Measurements from ENCODE around the gene FBN3.

The FBN3 gene

DNA sequence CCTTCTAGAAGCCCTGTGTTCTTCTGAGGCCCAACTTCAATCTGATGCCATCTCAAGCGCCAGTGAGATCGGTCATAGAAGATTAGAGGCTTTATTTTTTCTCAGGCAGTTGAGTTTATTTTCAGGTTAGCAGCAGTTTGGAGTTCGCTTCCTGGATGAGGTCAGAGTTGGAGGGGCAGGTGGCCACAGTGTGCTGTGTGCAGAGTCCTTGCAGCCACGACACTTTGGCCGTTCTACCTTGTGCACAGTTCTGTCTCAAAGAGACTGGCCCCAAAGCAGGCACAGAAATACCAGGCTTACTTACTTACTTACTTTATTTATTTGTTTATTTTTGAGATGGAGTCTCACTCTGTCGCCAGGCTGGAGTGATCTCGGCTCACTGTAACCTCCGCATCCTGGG, 128.0 kb downstream of the FBN3 start:
- TF ChIP-seq, protein P1, sequence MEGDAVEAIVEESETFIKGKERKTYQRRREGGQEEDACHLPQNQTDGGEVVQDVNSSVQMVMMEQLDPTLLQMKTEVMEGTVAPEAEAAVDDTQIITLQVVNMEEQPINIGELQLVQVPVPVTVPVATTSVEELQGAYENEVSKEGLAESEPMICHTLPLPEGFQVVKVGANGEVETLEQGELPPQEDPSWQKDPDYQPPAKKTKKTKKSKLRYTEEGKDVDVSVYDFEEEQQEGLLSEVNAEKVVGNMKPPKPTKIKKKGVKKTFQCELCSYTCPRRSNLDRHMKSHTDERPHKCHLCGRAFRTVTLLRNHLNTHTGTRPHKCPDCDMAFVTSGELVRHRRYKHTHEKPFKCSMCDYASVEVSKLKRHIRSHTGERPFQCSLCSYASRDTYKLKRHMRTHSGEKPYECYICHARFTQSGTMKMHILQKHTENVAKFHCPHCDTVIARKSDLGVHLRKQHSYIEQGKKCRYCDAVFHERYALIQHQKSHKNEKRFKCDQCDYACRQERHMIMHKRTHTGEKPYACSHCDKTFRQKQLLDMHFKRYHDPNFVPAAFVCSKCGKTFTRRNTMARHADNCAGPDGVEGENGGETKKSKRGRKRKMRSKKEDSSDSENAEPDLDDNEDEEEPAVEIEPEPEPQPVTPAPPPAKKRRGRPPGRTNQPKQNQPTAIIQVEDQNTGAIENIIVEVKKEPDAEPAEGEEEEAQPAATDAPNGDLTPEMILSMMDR (conservative IDR thresholded peaks at IDR 0.05; ENCODE audit: low read depth, low read length), result no peak
- H3K36me3 ChIP-seq (ENCODE audit: insufficient read depth), result no peaks in the 10 kb centered on the region
- no peak overlapping the region for H3K27ac ChIP-seq
- H3K4me1 ChIP-seq (ENCODE audit: low read depth, poor library complexity, severe bottlenecking), result no peaks in the 10 kb centered on the region
- no peaks in the 10 kb centered on the region for H3K79me2 ChIP-seq (ENCODE audit: insufficient read depth, low read depth)
- H2AFZ ChIP-seq (ENCODE audit: low read depth), result no peak overlapping the region
- H4K20me1 ChIP-seq (ENCODE audit: insufficient read depth), result no peaks in the 10 kb centered on the region
- no peak overlapping the region for H3K9ac ChIP-seq
- H3K27me3 ChIP-seq (ENCODE audit: insufficient read depth, low read depth), result no peaks in the 10 kb centered on the region
- H3K4me3 ChIP-seq (IDR thresholded peaks at IDR 0.05; ENCODE audit: insufficient read depth, low read depth, low read length), result no peak overlapping the region
- no peak overlapping the region for H3K4me2 ChIP-seq

DNA sequence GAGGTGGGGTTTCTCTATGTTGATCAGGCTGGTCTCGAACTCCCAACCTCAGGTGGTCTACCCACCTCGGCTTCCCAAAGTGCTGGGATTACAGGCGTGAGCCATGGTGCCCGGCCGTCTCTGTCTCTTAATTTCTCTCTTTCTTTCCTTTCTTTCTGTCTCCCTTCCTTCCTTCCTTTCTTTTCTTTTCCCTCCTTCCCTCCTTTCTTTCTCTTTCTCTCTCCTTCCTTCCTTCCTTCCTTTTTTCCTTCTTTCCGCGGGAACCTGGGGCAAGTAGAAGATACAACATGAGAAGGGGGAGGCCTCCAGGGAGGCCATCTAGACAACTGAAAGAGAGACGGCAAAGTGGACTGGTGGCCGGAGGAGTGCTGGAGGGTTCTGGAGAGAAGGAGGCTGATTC, 128.7 kb downstream of the FBN3 start:
- TF ChIP-seq, protein P1 (conservative IDR thresholded peaks at IDR 0.05; ENCODE audit: low read depth, low read length), result no peak
- H3K27me3 ChIP-seq (ENCODE audit: insufficient read depth, low read depth), result no peaks in the 10 kb centered on the region
- no peaks in the 10 kb centered on the region for H3K79me2 ChIP-seq (ENCODE audit: insufficient read depth, low read depth)
- no peaks in the 10 kb centered on the region for H3K4me1 ChIP-seq (ENCODE audit: low read depth, poor library complexity, severe bottlenecking)
- H3K4me3 ChIP-seq (IDR thresholded peaks at IDR 0.05; ENCODE audit: insufficient read depth, low read depth, low read length), result no peak overlapping the region
- H3K4me2 ChIP-seq, result no peak overlapping the region
- H3K27ac ChIP-seq, result no peak overlapping the region
- H4K20me1 ChIP-seq (ENCODE audit: insufficient read depth), result no peaks in the 10 kb centered on the region
- no peak overlapping the region for H2AFZ ChIP-seq (ENCODE audit: low read depth)
- no peak overlapping the region for H3K9ac ChIP-seq
- H3K36me3 ChIP-seq (ENCODE audit: insufficient read depth), result no peaks in the 10 kb centered on the region

DNA sequence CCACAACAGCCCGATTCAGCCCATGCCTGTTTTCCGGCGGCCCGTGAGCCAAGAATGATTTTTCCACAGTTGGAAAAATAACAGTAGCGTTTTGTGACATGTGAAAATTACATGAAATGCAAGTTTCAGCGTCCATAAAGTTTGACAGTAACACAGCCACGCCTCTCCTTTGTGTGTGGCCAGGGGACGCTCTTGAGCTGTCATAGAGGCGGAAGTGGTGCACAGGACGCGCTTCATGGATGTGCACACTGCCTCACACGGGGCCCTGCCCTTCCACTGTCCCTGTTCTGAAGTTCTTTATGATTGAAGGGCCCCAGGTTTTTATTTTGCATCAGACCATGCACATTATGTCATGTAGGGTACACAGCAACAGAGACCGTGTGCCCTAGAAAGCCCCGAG, 131.6 kb downstream of the FBN3 start:
- Histone ChIP-seq H3K4me3 (IDR thresholded peaks at IDR 0.05; ENCODE audit: insufficient read depth, low read depth, low read length) (no peak overlapping the region), H3K4me2 (no peak overlapping the region), H3K27me3 (ENCODE audit: insufficient read depth, low read depth) (no peaks in the 10 kb centered on the region), H3K36me3 (ENCODE audit: insufficient read depth) (no peaks in the 10 kb centered on the region), H3K27ac (no peak overlapping the region), H3K9ac (no peak overlapping the region), H3K79me2 (ENCODE audit: insufficient read depth, low read depth) (no peaks in the 10 kb centered on the region), H4K20me1 (ENCODE audit: insufficient read depth) (no peaks in the 10 kb centered on the region), H3K4me1 (ENCODE audit: low read depth, poor library complexity, severe bottlenecking) (no peaks in the 10 kb centered on the region), H2AFZ (ENCODE audit: low read depth) (no peak overlapping the region)
- TF ChIP-seq, protein P1 (conservative IDR thresholded peaks at IDR 0.05; ENCODE audit: low read depth, low read length), result no peak

All from KMS-11 (cell line).